HEK293 (cell line): ENCODE measurements around the gene CFAP43.

Experiments used
- PRDM1 ChIP-seq: fragments of 450-650 bp; formaldehyde crosslinking; IDR thresholded peaks from 2 replicates; pipeline ENCODE4; 2016; ENCODE audit warnings: missing biosample characterization, missing genetic modification characterization
- SP3 ChIP-seq: fragments of 450-650 bp; formaldehyde crosslinking; IDR thresholded peaks from 2 replicates; pipeline ENCODE4 v1.5.1; 2016; ENCODE audit warnings: missing biosample characterization, missing genetic modification characterization
- SP7 ChIP-seq: fragments of 450-650 bp; formaldehyde crosslinking; IDR thresholded peaks from 2 replicates; pipeline ENCODE4 v1.5.1; 2016; ENCODE audit warnings: missing biosample characterization, missing genetic modification characterization
- ZBTB1 ChIP-seq: fragments of 450-650 bp; formaldehyde crosslinking; IDR thresholded peaks from 2 replicates; pipeline ENCODE4 v1.5.1; 2016; ENCODE audit warnings: missing biosample characterization, missing genetic modification characterization
- ZBTB7A ChIP-seq: fragments of 450-650 bp; formaldehyde crosslinking; IDR thresholded peaks from 2 replicates; pipeline ENCODE4 v1.5.1; 2016; ENCODE audit warnings: low read depth, missing biosample characterization, missing genetic modification characterization
- ZFP3 ChIP-seq: fragments of 450-650 bp; formaldehyde crosslinking; IDR thresholded peaks from 2 replicates; pipeline ENCODE4 v1.5.1; 2016; ENCODE audit warnings: low read depth, missing biosample characterization, missing genetic modification characterization
- ZNF184 ChIP-seq: fragments of 450-650 bp; IDR thresholded peaks from 2 replicates; pipeline ENCODE4 v1.5.1; 2018; ENCODE audit warnings: missing biosample characterization, mild to moderate bottlenecking, missing genetic modification characterization
- ZNF2 ChIP-seq: fragments of 450-650 bp; formaldehyde crosslinking; IDR thresholded peaks from 2 replicates; pipeline ENCODE4 v1.5.1; 2016; ENCODE audit warnings: missing biosample characterization, missing genetic modification characterization
- ZNF394 ChIP-seq: fragments of 450-650 bp; formaldehyde crosslinking; IDR thresholded peaks from 2 replicates; pipeline ENCODE4 v1.5.1; 2016; ENCODE audit warnings: missing biosample characterization, missing genetic modification characterization, mild to moderate bottlenecking, moderate library complexity, borderline replicate concordance
- ZNF501 ChIP-seq: fragments of 450-650 bp; formaldehyde crosslinking; IDR thresholded peaks from 2 replicates; pipeline ENCODE4 v1.5.1; 2016; ENCODE audit warnings: missing biosample characterization, missing genetic modification characterization
- ZNF629 ChIP-seq: fragments of 450-650 bp; formaldehyde crosslinking; IDR thresholded peaks from 2 replicates; pipeline ENCODE4 v1.5.1; 2017; ENCODE audit warnings: missing biosample characterization, missing genetic modification characterization
- ZNF843 ChIP-seq: fragments of 450-650 bp; formaldehyde crosslinking; IDR thresholded peaks from 2 replicates; pipeline ENCODE4 v1.5.1; 2016; ENCODE audit warnings: missing biosample characterization, missing genetic modification characterization
- ZSCAN30 ChIP-seq: fragments of 450-650 bp; IDR thresholded peaks from 2 replicates; pipeline ENCODE4 v1.5.1; 2018; ENCODE audit warnings: missing biosample characterization, mild to moderate bottlenecking, missing genetic modification characterization, moderate library complexity
- TF ChIP-seq, protein P1 (sequence below): fragments of 450-650 bp; formaldehyde crosslinking; IDR thresholded peaks from 2 replicates; pipeline ENCODE4 v1.5.1; 2016; ENCODE audit warnings: missing biosample characterization, missing genetic modification characterization
- TF ChIP-seq, protein P2 (sequence below): fragments of 450-650 bp; formaldehyde crosslinking; conservative IDR thresholded peaks from 2 replicates; pipeline ENCODE4 v1.5.1; 2016; ENCODE audit warnings: low read depth, missing biosample characterization, missing genetic modification characterization
- TF ChIP-seq, protein P3 (sequence below): fragments of 450-650 bp; formaldehyde crosslinking; IDR thresholded peaks from 2 replicates; pipeline ENCODE4 v1.5.1; 2016; ENCODE audit warnings: missing biosample characterization, missing genetic modification characterization
- TF ChIP-seq, protein P4 (sequence below): fragments of 450-650 bp; formaldehyde crosslinking; conservative IDR thresholded peaks from 2 replicates; pipeline ENCODE4 v1.5.1; 2016; ENCODE audit warnings: low read depth, missing biosample characterization, missing genetic modification characterization
- TF ChIP-seq, protein P5 (sequence below): fragments of 450-650 bp; formaldehyde crosslinking; IDR thresholded peaks from 2 replicates; pipeline ENCODE4 v1.5.1; 2016; ENCODE audit warnings: missing biosample characterization, missing genetic modification characterization
- TF ChIP-seq, protein P6 (sequence below): fragments of 450-650 bp; formaldehyde crosslinking; IDR thresholded peaks from 2 replicates; pipeline ENCODE4 v1.5.1; 2016; ENCODE audit warnings: missing biosample characterization, missing genetic modification characterization
- TF ChIP-seq, protein P7 (sequence below): fragments of 450-650 bp; formaldehyde crosslinking; optimal IDR thresholded peaks from 2 replicates; pipeline ENCODE3; 2016; ENCODE audit warnings: missing biosample characterization, mild to moderate bottlenecking, missing genetic modification characterization

CFAP43 gene

DNA sequence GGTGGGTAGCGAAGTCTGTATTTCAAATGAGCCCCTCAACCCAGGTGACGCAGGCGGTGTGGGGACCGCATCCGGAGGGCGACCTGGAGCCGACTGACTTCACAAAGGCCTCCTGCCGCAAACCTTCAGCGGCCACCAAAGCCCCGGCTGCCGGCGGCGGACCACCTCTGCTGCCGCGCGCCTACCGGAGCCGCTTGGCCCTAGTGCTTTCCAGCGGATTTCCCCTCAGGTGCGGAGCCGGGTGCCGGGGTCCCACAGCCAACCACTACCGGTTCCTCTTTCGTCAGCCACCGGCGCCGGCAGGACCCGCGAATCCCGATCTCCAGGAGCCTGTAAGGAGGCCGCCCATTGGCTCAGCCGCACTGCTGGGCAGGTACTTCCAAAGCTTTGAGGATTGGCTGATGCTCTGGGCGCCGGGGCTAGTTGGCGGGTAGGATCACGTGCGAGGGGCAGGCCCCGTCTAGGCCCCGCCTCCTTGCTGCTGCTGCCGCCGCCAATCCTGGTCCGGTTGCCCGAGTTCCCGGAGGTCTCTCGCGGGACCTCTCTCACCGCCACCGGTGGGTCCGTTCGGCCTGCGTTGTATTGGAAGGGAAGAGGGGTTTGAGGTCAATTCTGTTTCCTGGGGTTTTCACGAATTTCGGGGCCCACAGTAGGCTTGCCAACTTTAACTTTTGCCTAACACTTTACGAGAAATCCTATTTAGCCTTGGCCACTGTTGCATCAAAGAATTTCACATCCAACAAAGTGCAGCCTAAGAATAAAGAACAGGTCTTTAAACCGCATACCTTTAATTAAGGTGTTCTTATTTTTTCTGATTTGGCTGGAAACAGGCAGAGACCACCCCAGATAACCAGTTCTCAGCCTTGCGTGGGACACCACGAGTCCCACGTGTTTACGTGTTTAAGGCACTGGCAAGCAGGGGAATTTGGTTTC is 36.8 kb upstream of the CFAP43 start, which contains the start of gene GSTO2 (continued):
- TF ChIP-seq SP7: peak; percentile 11; the same call in 1 of the 2 replicates
- TF ChIP-seq, protein P1, sequence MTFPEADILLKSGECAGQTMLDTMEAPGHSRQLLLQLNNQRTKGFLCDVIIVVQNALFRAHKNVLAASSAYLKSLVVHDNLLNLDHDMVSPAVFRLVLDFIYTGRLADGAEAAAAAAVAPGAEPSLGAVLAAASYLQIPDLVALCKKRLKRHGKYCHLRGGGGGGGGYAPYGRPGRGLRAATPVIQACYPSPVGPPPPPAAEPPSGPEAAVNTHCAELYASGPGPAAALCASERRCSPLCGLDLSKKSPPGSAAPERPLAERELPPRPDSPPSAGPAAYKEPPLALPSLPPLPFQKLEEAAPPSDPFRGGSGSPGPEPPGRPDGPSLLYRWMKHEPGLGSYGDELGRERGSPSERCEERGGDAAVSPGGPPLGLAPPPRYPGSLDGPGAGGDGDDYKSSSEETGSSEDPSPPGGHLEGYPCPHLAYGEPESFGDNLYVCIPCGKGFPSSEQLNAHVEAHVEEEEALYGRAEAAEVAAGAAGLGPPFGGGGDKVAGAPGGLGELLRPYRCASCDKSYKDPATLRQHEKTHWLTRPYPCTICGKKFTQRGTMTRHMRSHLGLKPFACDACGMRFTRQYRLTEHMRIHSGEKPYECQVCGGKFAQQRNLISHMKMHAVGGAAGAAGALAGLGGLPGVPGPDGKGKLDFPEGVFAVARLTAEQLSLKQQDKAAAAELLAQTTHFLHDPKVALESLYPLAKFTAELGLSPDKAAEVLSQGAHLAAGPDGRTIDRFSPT (tag by site-specific recombination): no peak
- TF ChIP-seq, protein P2, sequence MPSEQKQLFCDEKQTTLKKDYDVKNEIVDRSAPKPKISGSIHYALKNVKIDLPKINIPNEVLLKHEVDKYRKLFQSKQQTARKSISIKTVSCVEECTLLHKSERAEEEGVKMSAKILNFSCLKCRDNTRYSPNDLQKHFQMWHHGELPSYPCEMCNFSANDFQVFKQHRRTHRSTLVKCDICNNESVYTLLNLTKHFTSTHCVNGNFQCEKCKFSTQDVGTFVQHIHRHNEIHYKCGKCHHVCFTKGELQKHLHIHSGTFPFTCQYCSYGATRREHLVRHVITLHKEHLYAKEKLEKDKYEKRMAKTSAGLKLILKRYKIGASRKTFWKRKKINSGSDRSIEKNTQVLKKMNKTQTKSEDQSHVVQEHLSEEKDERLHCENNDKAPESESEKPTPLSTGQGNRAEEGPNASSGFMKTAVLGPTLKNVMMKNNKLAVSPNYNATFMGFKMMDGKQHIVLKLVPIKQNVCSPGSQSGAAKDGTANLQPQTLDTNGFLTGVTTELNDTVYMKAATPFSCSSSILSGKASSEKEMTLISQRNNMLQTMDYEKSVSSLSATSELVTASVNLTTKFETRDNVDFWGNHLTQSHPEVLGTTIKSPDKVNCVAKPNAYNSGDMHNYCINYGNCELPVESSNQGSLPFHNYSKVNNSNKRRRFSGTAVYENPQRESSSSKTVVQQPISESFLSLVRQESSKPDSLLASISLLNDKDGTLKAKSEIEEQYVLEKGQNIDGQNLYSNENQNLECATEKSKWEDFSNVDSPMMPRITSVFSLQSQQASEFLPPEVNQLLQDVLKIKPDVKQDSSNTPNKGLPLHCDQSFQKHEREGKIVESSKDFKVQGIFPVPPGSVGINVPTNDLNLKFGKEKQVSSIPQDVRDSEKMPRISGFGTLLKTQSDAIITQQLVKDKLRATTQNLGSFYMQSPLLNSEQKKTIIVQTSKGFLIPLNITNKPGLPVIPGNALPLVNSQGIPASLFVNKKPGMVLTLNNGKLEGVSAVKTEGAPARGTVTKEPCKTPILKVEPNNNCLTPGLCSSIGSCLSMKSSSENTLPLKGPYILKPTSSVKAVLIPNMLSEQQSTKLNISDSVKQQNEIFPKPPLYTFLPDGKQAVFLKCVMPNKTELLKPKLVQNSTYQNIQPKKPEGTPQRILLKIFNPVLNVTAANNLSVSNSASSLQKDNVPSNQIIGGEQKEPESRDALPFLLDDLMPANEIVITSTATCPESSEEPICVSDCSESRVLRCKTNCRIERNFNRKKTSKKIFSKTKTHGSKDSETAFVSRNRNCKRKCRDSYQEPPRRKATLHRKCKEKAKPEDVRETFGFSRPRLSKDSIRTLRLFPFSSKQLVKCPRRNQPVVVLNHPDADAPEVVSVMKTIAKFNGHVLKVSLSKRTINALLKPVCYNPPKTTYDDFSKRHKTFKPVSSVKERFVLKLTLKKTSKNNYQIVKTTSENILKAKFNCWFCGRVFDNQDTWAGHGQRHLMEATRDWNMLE (tag by site-specific recombination): peak; percentile 16
- TF ChIP-seq, protein P3, sequence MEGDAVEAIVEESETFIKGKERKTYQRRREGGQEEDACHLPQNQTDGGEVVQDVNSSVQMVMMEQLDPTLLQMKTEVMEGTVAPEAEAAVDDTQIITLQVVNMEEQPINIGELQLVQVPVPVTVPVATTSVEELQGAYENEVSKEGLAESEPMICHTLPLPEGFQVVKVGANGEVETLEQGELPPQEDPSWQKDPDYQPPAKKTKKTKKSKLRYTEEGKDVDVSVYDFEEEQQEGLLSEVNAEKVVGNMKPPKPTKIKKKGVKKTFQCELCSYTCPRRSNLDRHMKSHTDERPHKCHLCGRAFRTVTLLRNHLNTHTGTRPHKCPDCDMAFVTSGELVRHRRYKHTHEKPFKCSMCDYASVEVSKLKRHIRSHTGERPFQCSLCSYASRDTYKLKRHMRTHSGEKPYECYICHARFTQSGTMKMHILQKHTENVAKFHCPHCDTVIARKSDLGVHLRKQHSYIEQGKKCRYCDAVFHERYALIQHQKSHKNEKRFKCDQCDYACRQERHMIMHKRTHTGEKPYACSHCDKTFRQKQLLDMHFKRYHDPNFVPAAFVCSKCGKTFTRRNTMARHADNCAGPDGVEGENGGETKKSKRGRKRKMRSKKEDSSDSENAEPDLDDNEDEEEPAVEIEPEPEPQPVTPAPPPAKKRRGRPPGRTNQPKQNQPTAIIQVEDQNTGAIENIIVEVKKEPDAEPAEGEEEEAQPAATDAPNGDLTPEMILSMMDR (tag by site-specific recombination): 0 out of 2 replicates have a peak, but pooled peaks have one; percentile 9
- peak; percentile 95 for TF ChIP-seq SP3 (tag by site-specific recombination)
- TF ChIP-seq ZNF501 (tag by site-specific recombination): peak; percentile 32; the same call in 1 of the 2 replicates
- TF ChIP-seq ZNF2: peak; percentile 46; the same call in 1 of the 2 replicates
- TF ChIP-seq, protein P4, sequence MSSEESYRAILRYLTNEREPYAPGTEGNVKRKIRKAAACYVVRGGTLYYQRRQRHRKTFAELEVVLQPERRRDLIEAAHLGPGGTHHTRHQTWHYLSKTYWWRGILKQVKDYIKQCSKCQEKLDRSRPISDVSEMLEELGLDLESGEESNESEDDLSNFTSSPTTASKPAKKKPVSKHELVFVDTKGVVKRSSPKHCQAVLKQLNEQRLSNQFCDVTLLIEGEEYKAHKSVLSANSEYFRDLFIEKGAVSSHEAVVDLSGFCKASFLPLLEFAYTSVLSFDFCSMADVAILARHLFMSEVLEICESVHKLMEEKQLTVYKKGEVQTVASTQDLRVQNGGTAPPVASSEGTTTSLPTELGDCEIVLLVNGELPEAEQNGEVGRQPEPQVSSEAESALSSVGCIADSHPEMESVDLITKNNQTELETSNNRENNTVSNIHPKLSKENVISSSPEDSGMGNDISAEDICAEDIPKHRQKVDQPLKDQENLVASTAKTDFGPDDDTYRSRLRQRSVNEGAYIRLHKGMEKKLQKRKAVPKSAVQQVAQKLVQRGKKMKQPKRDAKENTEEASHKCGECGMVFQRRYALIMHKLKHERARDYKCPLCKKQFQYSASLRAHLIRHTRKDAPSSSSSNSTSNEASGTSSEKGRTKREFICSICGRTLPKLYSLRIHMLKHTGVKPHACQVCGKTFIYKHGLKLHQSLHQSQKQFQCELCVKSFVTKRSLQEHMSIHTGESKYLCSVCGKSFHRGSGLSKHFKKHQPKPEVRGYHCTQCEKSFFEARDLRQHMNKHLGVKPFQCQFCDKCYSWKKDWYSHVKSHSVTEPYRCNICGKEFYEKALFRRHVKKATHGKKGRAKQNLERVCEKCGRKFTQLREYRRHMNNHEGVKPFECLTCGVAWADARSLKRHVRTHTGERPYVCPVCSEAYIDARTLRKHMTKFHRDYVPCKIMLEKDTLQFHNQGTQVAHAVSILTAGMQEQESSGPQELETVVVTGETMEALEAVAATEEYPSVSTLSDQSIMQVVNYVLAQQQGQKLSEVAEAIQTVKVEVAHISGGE (tag by site-specific recombination): peak; percentile 94
- peak; percentile 75; the same call in 1 of the 2 replicates for TF ChIP-seq ZNF629
- peak; percentile 64; the same call in 1 of the 2 replicates for TF ChIP-seq ZSCAN30 (tag by site-specific recombination)
- TF ChIP-seq ZFP3: no peak
- no peak for TF ChIP-seq ZBTB1
- TF ChIP-seq ZBTB7A (tag by site-specific recombination): 0 out of 2 replicates have a peak, but pooled peaks have one; percentile 52
- TF ChIP-seq, protein P5, sequence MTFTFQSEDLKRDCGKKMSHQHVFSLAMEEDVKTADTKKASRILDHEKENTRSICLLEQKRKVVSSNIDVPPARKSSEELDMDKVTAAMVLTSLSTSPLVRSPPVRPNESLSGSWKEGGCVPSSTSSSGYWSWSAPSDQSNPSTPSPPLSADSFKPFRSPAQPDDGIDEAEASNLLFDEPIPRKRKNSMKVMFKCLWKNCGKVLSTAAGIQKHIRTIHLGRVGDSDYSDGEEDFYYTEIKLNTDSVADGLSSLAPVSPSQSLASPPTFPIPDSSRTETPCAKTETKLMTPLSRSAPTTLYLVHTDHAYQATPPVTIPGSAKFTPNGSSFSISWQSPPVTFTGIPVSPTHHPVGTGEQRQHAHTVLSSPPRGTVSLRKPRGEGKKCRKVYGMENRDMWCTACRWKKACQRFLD (tag by site-specific recombination): peak; percentile 90
- peak; percentile 20; the same call in 1 of the 2 replicates for TF ChIP-seq ZNF184
- TF ChIP-seq, protein P6, sequence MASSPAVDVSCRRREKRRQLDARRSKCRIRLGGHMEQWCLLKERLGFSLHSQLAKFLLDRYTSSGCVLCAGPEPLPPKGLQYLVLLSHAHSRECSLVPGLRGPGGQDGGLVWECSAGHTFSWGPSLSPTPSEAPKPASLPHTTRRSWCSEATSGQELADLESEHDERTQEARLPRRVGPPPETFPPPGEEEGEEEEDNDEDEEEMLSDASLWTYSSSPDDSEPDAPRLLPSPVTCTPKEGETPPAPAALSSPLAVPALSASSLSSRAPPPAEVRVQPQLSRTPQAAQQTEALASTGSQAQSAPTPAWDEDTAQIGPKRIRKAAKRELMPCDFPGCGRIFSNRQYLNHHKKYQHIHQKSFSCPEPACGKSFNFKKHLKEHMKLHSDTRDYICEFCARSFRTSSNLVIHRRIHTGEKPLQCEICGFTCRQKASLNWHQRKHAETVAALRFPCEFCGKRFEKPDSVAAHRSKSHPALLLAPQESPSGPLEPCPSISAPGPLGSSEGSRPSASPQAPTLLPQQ (tag by site-specific recombination): peak; percentile 86
- peak; percentile 26; the same call in 1 of the 2 replicates for TF ChIP-seq ZNF843 (tag by site-specific recombination)
- TF ChIP-seq, protein P7, sequence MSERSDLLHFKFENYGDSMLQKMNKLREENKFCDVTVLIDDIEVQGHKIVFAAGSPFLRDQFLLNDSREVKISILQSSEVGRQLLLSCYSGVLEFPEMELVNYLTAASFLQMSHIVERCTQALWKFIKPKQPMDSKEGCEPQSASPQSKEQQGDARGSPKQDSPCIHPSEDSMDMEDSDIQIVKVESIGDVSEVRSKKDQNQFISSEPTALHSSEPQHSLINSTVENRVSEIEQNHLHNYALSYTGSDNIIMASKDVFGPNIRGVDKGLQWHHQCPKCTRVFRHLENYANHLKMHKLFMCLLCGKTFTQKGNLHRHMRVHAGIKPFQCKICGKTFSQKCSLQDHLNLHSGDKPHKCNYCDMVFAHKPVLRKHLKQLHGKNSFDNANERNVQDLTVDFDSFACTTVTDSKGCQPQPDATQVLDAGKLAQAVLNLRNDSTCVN (tag by site-specific recombination): peak; percentile 19
- no peak for TF ChIP-seq PRDM1 (tag by site-specific recombination)
- peak; percentile 19; the same call in 1 of the 2 replicates for TF ChIP-seq ZNF394
